CD4-positive, alpha-beta memory T cell (primary cell): ENCODE results near the gene PML. TPM values are rescaled to one million over a fixed set of nuclear protein-coding genes. Genes with fewer than 3 reads are reported as not detected.

Experiments used
- CTCF ChIA-PET: fragments of 350-600 bp; sonication (Branson Sonifier 250); formaldehyde crosslinking; loops from one replicate; lab custom pipeline; 2021; ENCODE audit warnings: inconsistent platforms; ENCODE audit not compliant: partially characterized antibody; lab: Charles Lee
- POLR2A ChIA-PET: fragments of 350-600 bp; sonication (Branson Sonifier 250); formaldehyde crosslinking; loops from one replicate; lab custom pipeline; 2021; ENCODE audit not compliant: partially characterized antibody; lab: Charles Lee
- DNase-seq, 5 donors: peaks; one replicate each; pipeline versions ENCODE4 v3.0.0 to v3.0.0-alpha.2; 2020 to 2022; ENCODE audit warnings: mixed read lengths in 1 of 5
- H3K27ac ChIP-seq: one replicate; pipeline ENCODE4 v1.7.0; 2013; ENCODE audit warnings: low read depth, low read length
- H3K27me3 ChIP-seq: 2 replicates; pipeline ENCODE4 v1.7.0; 2013; ENCODE audit warnings: mild to moderate bottlenecking, low read length, moderate library complexity; ENCODE audit not compliant: insufficient read depth
- H3K36me3 ChIP-seq: 2 replicates; pipeline ENCODE4 v1.7.0; 2013; ENCODE audit warnings: mild to moderate bottlenecking, low read length, moderate library complexity; ENCODE audit not compliant: insufficient read depth
- H3K4me1 ChIP-seq: 2 replicates; pipeline ENCODE4 v1.7.0; 2013; ENCODE audit warnings: mild to moderate bottlenecking, low read length, moderate library complexity; ENCODE audit not compliant: insufficient read depth
- H3K4me3 ChIP-seq, 2 donors: one replicate each; pipeline ENCODE4 v1.7.0; 2013; ENCODE audit warnings: low read length in 2 of 2, mild to moderate bottlenecking in 1 of 2
- H3K9me3 ChIP-seq, 2 donors: one replicate each; pipeline ENCODE4 v1.7.0; 2013; ENCODE audit warnings: low read length in 2 of 2, control low read depth in 1 of 2; ENCODE audit not compliant: control insufficient read depth in 1 of 2
- H3K27ac Mint-ChIP-seq, 7 donors: one replicate each; pipeline ENCODE4 v1.8.0; 2020 to 2021; ENCODE audit warnings: mixed read lengths in 7 of 7, mild to moderate bottlenecking in 6 of 7, inconsistent platforms in 3 of 7, moderate library complexity in 3 of 7
- H3K27me3 Mint-ChIP-seq, 2 donors: one replicate each; pipeline ENCODE4 v1.8.0; 2020 to 2021; ENCODE audit warnings: mixed read lengths in 2 of 2
- H3K36me3 Mint-ChIP-seq, 2 donors: one replicate each; pipeline ENCODE4 v1.8.0; 2020 to 2021; ENCODE audit warnings: mixed read lengths in 2 of 2, inconsistent platforms in 1 of 2, mild to moderate bottlenecking in 1 of 2
- H3K4me1 Mint-ChIP-seq, 4 donors: one replicate each; pipeline ENCODE4 v1.8.0; 2020 to 2021; ENCODE audit warnings: mixed read lengths in 4 of 4, mild to moderate bottlenecking in 1 of 4
- H3K4me3 Mint-ChIP-seq, 8 donors: one replicate each; pipeline ENCODE4 v1.8.0; 2020 to 2021; ENCODE audit warnings: mixed read lengths in 8 of 8, mild to moderate bottlenecking in 7 of 8, moderate library complexity in 6 of 8, inconsistent platforms in 3 of 8
- H3K9me3 Mint-ChIP-seq, 8 donors: one replicate each; pipeline ENCODE4 v1.8.0; 2020 to 2021; ENCODE audit warnings: mixed read lengths in 8 of 8, mild to moderate bottlenecking in 5 of 8, inconsistent platforms in 3 of 8, moderate library complexity in 1 of 8
- intact Hi-C: fragments of 100-400 bp; cut with micrococcal nuclease; formaldehyde crosslinking; loops from one replicate; pipeline ENCODE4 v1.15.1; 2023
- polyA plus RNA-seq, 2 donors: library from polyadenylated mRNA; unstranded; fragments of 300-500 nt; fragmentation: Illumina TruSeq; gene quantifications; one replicate each; pipeline ENCODE4 v1.2.3, GENCODE V29; 2021
- total RNA-seq, 2 experiments: library from RNA; stranded (reverse); gene quantifications; one replicate each; pipeline ENCODE4 v1.2.3, GENCODE V29; 2021

The PML gene
- total and polyA plus RNA-seq, 4 experiments from 2014 or later, result 9.6 to 66.6 (median 47.4) TPM

DNA sequence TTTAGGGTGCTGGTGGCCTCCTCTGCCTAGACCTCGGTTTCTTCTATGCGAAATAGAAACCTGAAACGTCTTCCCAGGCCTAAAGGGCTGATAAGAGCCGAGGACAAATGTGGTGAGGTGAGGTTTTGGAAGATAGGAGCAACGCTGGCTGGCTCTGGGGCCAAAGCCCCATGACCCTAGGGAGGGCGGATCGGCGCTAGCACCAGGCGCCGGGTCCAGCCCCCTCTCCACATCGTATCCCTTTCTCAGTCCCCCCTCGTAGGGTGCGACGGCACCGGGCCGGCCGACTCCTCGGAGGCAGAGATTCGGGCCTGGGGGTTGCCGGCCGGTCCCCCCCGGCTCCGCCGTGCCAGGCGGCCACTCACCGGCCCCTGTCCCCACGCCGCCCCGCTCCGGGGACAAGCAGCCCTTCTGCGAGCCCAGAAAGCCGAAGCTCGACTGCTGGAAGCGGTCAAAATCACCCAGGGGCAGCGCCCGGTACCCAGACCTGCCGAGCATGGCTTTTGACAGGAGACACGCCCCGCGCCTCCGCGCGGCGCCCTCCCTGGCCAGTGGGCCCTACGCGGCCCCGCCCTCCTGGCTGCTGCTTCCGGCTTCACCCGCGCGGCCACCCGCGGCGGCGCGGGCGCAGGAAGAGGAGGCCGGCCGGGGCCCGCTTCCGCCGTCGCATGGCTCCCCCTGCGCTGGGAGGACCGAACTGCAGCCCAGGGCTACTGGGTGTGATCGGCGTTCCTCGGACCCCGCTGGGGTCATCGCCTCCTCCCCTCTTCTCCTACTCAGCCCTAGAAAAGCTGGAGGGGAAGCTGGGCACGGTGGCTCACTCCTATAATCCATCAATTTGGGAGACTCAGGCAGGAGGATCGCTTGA, 2.6 kb upstream of the PML start, which contains the start of gene STOML1:
Gene STOML1 (minus strand): TSS at position 570 of the 868 bp plus-strand sequence. CDS start 72 bp downstream, at position 498.
- Mint-ChIP-seq H3K27ac (peak within 1 kb of the TSS; percentile 75 to 90 (median 86)), H3K36me3 (peaks cover 4 to 14% of the 10 kb centered on the region in 2 donors), H3K27me3 (no peaks in the 10 kb centered on the region), H3K9me3 (no peaks in the 10 kb centered on the region), H3K4me3 (peak within 1 kb of the TSS; percentile 80 to 99 (median 84)), H3K4me1 (peaks cover 26 to 59% (median 39%) of the 10 kb centered on the region in 4 donors)
- Histone ChIP-seq H3K27me3 (no peaks in the 10 kb centered on the region), H3K4me1 (peaks cover 42% of the 10 kb centered on the region), H3K36me3 (no peaks in the 10 kb centered on the region), H3K4me3 (peak within 1 kb of the TSS; percentile 66 to 72), H3K27ac (peak within 1 kb of the TSS; percentile 67), H3K9me3 (no peaks in the 10 kb centered on the region)
- ChIA-PET CTCF (interaction anchor here (0.7 to 7.8 kb wide), 10 partner anchors 10 to 57 kb away, joined by 3 to 46 read pairs (median 3); no protein-coding TSS in a partner anchor), POLR2A (interaction anchor here (0.6 to 1.6 kb wide), 6 partner anchors 9 to 28 kb away, joined by 3 to 5 read pairs (median 4); no protein-coding TSS in a partner anchor)
- DNase-seq, result peak; percentile 91 to 94 (median 91)
- intact Hi-C loops, result loop anchor here (2.0 to 10.0 kb wide), 4 partner anchors 65 to 1033 kb away; partner anchors contain the start of genes ARID3B, CLK3, LOXL1 and PPCDC

DNA sequence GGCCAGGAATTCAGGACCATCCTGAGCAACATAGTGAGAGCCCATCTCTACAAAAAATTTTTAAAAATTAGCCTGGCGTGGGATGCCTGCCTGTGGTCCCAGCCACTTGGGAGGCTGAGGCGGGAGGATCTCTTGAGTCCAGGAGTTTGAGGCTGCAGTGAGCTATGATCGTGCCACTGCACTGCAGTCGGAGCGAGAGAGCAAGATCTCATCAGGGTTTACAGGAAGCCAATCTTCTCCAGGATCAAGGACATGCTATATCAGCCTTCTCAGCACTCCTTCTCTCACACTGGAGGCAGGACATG, 2.0 kb upstream of the PML start:
- ChIA-PET POLR2A (interaction anchor here (0.6 to 1.6 kb wide), 6 partner anchors 9 to 28 kb away, joined by 3 to 5 read pairs (median 4); no protein-coding TSS in a partner anchor), CTCF (interaction anchor here (0.7 to 7.8 kb wide), 10 partner anchors 11 to 56 kb away, joined by 3 to 46 read pairs (median 4); no protein-coding TSS in a partner anchor)
- H3K4me3 ChIP-seq, result peak overlapping the region; percentile 66 to 72
- H3K36me3 ChIP-seq, result no peaks in the 10 kb centered on the region
- no peak for DNase-seq
- peaks cover 48% of the 10 kb centered on the region for H3K4me1 ChIP-seq
- peaks cover 29 to 65% (median 43%) of the 10 kb centered on the region in 4 donors for H3K4me1 Mint-ChIP-seq
- intact Hi-C loops, result loop anchor here (2.0 to 10.0 kb wide), 4 partner anchors 66 to 1032 kb away; partner anchors contain the start of genes ARID3B, CLK3, LOXL1 and PPCDC
- H3K36me3 Mint-ChIP-seq, result peaks cover under 1 to 13% of the 10 kb centered on the region in 2 donors
- H3K4me3 Mint-ChIP-seq, result peak overlapping the region; percentile 78 to 99 (median 84)
- H3K27me3 Mint-ChIP-seq, result no peaks in the 10 kb centered on the region
- H3K9me3 ChIP-seq, result no peaks in the 10 kb centered on the region
- no peaks in the 10 kb centered on the region for H3K27me3 ChIP-seq
- no peaks in the 10 kb centered on the region for H3K9me3 Mint-ChIP-seq
- H3K27ac ChIP-seq, result peak overlapping the region; percentile 49
- H3K27ac Mint-ChIP-seq, result peak overlapping the region; percentile 64 to 90 (median 86)

DNA sequence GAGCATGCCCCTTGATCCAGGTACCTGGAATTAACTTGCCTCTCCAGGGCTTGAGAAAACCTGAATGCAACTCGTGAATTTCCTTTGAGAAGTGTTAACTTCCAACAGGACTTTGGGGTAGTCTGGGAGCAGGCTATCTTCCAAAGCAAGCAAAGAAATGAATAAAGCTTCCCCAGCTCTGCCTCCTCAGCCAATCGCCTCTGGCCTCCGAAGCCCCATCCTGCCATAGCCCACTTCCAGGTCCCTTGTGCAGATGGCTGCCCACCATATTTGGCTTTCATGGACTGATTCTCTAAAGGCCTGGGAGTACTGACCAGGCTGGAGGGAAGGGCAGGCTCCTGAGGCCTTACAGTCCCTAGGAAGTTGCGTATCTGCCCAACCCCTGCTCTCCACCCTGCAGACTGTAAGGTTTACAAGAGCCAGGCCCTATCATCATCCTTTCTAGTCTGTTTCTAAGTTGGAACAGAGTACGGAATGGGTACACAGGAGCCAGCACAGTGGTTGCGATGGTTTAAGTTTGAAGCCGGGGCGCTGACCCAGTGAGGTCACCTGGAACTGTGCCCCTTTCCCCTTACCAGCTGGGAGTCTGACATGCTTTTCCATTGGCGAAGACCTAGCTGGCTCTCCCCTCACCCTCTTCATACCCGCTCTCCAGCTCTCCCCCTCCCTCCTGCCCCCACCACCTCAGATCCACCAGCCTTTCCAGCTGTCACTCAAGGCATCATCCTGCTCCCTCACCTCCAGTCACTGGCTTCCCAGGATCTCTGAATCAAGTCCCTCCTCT, 1.1 kb upstream of the PML start:
- H3K4me3 Mint-ChIP-seq, result peak overlapping the region; percentile 95 to 99 (median 98)
- peaks cover 0 to 18% of the 10 kb centered on the region in 2 donors for H3K36me3 Mint-ChIP-seq

DNA sequence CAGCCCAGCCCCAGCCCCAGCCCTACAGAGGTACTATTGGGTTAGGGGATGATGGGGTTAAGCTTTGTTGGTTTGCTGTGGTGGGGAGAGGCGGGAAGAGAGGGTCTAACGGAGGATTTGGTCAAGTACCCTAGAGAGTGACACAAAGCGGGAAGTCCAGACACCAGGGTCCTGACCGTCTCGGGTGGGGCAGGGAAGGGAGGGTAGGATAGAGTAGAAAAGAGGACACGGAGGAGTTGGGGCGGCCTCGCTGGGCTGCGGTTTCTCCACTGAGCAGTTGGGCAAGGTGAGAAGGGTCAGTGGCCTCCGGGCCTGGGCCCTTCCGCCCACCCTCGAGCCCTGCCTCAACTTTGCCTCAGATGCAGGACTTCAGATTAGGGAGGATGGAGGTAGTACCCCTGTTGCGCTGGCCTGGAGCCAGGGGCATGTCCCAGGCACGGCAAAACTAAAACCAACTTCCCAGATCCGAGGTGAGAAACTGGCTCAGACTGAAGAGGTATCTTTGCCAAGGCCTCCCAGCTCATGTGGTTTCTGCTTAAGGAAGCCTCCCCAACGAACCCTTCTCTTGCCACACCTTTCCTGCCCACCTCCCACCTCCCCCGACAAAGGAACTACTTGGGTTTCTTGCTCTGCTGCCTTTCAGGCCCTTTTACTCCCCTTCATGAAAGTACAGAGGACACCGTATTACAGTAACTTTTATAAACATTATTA, 551 bp downstream of the PML start:
- peaks cover 36 to 85% (median 61%) of the 10 kb centered on the region in 4 donors for H3K4me1 Mint-ChIP-seq
- CTCF ChIA-PET, result interaction anchor here (1.1 to 7.8 kb wide), 14 partner anchors 10 to 66 kb away, joined by 3 to 46 read pairs (median 6); no protein-coding TSS in a partner anchor

More for the DNA sequence above, 1.1 kb upstream of the PML start:
- H3K4me1 ChIP-seq, result peaks cover 56% of the 10 kb centered on the region
- Mint-ChIP-seq H3K9me3 (no peaks in the 10 kb centered on the region), H3K27me3 (no peaks in the 10 kb centered on the region), H3K4me1 (peaks cover 30 to 73% (median 50%) of the 10 kb centered on the region in 4 donors), H3K27ac (peak overlapping the region; percentile 73 to 98 (median 98))
- no peaks in the 10 kb centered on the region for H3K27me3 ChIP-seq
- peak overlapping the region; percentile 79 to 92 for H3K4me3 ChIP-seq
- peak overlapping the region; percentile 89 for H3K27ac ChIP-seq
- peaks cover 5% of the 10 kb centered on the region for H3K36me3 ChIP-seq
- intact Hi-C loops, result loop anchor here (2.0 to 10.0 kb wide), 4 partner anchors 67 to 1031 kb away; partner anchors contain the start of genes ARID3B, CLK3, LOXL1 and PPCDC
- H3K9me3 ChIP-seq, result no peaks in the 10 kb centered on the region
- ChIA-PET POLR2A (interaction anchor here (1.1 to 2.5 kb wide), 8 partner anchors 8 to 66 kb away, joined by 3 to 17 read pairs (median 6); no protein-coding TSS in a partner anchor), CTCF (interaction anchor here (0.7 to 7.8 kb wide), 20 partner anchors 9 to 1551 kb away, joined by 3 to 46 read pairs (median 4); no protein-coding TSS in a partner anchor)
- no peak for DNase-seq

DNA sequence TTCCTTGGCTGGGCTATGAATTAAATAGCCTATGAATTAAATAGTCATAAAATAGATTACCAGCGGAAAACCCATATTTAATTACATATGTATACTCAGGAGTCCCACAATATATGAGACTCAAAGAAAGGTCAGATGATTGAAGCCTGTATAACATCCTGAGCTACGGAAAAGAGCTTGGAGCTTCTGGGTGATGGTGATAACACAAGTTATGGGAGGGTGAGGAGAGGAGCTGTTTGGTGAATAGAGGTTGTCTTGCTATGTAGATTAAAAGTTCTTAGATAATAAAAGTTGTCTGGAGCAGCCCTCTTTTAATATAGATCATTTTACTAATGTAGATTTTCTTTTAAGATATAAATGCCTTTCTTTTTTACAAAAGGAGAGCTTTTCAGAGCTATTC, 1.8 kb downstream of the PML start:
- peak overlapping the region; percentile 89 for H3K27ac ChIP-seq
- Mint-ChIP-seq H3K36me3 (peaks cover 11 to 26% of the 10 kb centered on the region in 2 donors), H3K27me3 (no peaks in the 10 kb centered on the region), H3K27ac (peak overlapping the region; percentile 86 to 98 (median 98)), H3K9me3 (no peaks in the 10 kb centered on the region), H3K4me1 (peaks cover 40 to 87% (median 63%) of the 10 kb centered on the region in 4 donors), H3K4me3 (peak overlapping the region; percentile 95 to 99 (median 98))
- H3K9me3 ChIP-seq, result no peaks in the 10 kb centered on the region
- peak overlapping the region in 1 of 2 donors; percentile 79 for H3K4me3 ChIP-seq
- intact Hi-C loops, result loop anchor here (5.0 to 10.0 kb wide), 3 partner anchors 51 to 1029 kb away; partner anchors contain the start of genes ARID3B and PPCDC
- H3K4me1 ChIP-seq, result peaks cover 76% of the 10 kb centered on the region
- peaks cover 15% of the 10 kb centered on the region for H3K36me3 ChIP-seq
- ChIA-PET CTCF (interaction anchor here (0.9 to 7.8 kb wide), 4 partner anchors 23 to 57 kb away, joined by 3 to 46 read pairs (median 4); no protein-coding TSS in a partner anchor), POLR2A (interaction anchor here (0.9 to 2.5 kb wide), 2 partner anchors 10 to 545 kb away, joined by 3 to 17 read pairs; partner anchors contain the start of gene ARID3B)
- H3K27me3 ChIP-seq, result no peaks in the 10 kb centered on the region
- DNase-seq, result no peak

More for the DNA sequence above, 551 bp downstream of the PML start:
- no peaks in the 10 kb centered on the region for H3K27me3 Mint-ChIP-seq
- peaks cover 68% of the 10 kb centered on the region for H3K4me1 ChIP-seq
- no peaks in the 10 kb centered on the region for H3K27me3 ChIP-seq
- H3K4me3 ChIP-seq, result peak overlapping the region; percentile 79 to 92
- no peaks in the 10 kb centered on the region for H3K9me3 ChIP-seq
- H3K27ac Mint-ChIP-seq, result peak overlapping the region; percentile 90 to 98 (median 98)
- POLR2A ChIA-PET, result interaction anchor here (0.8 to 2.5 kb wide), 11 partner anchors 9 to 466 kb away, joined by 3 to 17 read pairs (median 3); partner anchors contain the start of gene UBL7
- H3K9me3 Mint-ChIP-seq, result no peaks in the 10 kb centered on the region
- peak overlapping the region; percentile 95 to 99 (median 98) for H3K4me3 Mint-ChIP-seq
- peaks cover 6 to 26% of the 10 kb centered on the region in 2 donors for H3K36me3 Mint-ChIP-seq
- peak overlapping the region; percentile 89 for H3K27ac ChIP-seq
- intact Hi-C loops, result loop anchor here (2.0 to 10.0 kb wide), 5 partner anchors 22 to 1030 kb away; partner anchors contain the start of genes ARID3B and PPCDC
- H3K36me3 ChIP-seq, result peaks cover 15% of the 10 kb centered on the region
- peak in 2 of 5 donors; percentile 36 to 57 for DNase-seq
